Adrenal gland (tissue), 19 donors: ENCODE results near the gene FREM2. TPM values are rescaled to one million over a fixed set of nuclear protein-coding genes. Genes with fewer than 3 reads are reported as not detected.

Experiments
- DNase-seq, 7 donors: peaks; one replicate each; pipeline ENCODE4 v3.0.0-alpha.2; 2019 to 2020
- H3K27ac ChIP-seq, 5 donors: fragments of 200-600 bp; sonication (generic) in 4 of 5; 1 replicate in 3 of 5; 2 replicates in 2 of 5; pipeline versions ENCODE4 v1.5.1 to v1.8.0; 2016 to 2020; ENCODE audit warnings: mild to moderate bottlenecking in 1 of 5
- H3K27me3 ChIP-seq: fragments of 200-600 bp; 2 replicates; pipeline ENCODE4 v1.8.0; 2021
- H3K36me3 ChIP-seq, 2 donors: fragments of 200-600 bp; replicated peaks in 1 of 2; 1 replicate in 1 of 2; 2 replicates in 1 of 2; pipeline versions ENCODE4 v1.5.1 to v1.8.0; 2018 to 2022
- H3K4me1 ChIP-seq, 2 donors: fragments of 200-600 bp; replicated peaks in 1 of 2; 1 replicate in 1 of 2; 2 replicates in 1 of 2; pipeline versions ENCODE4 v1.5.1 to v1.8.0; 2018 to 2021
- H3K4me3 ChIP-seq, 4 donors: fragments of 200-600 bp; sonication (generic) in 3 of 4; one replicate each; pipeline ENCODE4 v1.5.1; 2016 to 2018
- H3K9me3 ChIP-seq, 3 donors: fragments of 200-600 bp; sonication (generic) in 1 of 3; replicated peaks in 1 of 3; 1 replicate in 2 of 3; 2 replicates in 1 of 3; pipeline versions ENCODE4 v1.5.1 to v1.8.0; 2016 to 2021
- POLR2A ChIP-seq, 2 donors: fragments of 450-650 bp; IDR thresholded peaks; one replicate each; pipeline ENCODE4 v1.6.1; 2017; ENCODE audit warnings: antibody characterized with exemption in 2 of 2, mild to moderate bottlenecking in 2 of 2, moderate library complexity in 1 of 2
- WGBS, 4 donors: extraction: QIAGEN DNeasy Blood & Tissue Kit in 2 of 4; methylation state at CpG; one replicate each; pipeline versions ENCODE4 v1.1.5 to v1.1.7; 2013 to 2017; 5-methylcytosine and 5-hydroxymethylcytosine counted together
- intact Hi-C, 2 donors: fragments of 100-400 bp; cut with DNase I; formaldehyde crosslinking; loops; one replicate each; pipeline versions ENCODE4 v1.14.1 to v1.15.0; 2022 to 2023
- long read RNA-seq, 10 donors: library from polyadenylated mRNA in 3 of 10; unstranded in 2 of 10; stranded (forward) in 1 of 10; transcript quantifications; one replicate each; pipeline ENCODE4 v2.0.0 and lab custom pipeline, GENCODE V29; 2021 to 2026
- polyA plus RNA-seq, 3 donors: library from polyadenylated mRNA; stranded (reverse); fragments of 200-250 nt in 2 of 3; fragments of 350-450 nt in 1 of 3; fragmentation: Illumina TruSeq in 1 of 3; extraction: RNeasy Lipid Tissue Mini Kit (QIAGEN cat#74804) in 1 of 3; gene quantifications; one replicate each; pipeline ENCODE4 v1.2.3, GENCODE V29; 2013 to 2014
- total RNA-seq, 9 donors: library from RNA; depleted of rRNA in 4 of 9; stranded (reverse); fragments of >200 nt in 4 of 9; fragments of 120-200 nt in 1 of 9; fragmentation: NEBNext Ultra II Directional in 1 of 9; extraction: Animal tissue kit (Norgen Biotek cat#: 25700) in 1 of 9; gene quantifications; one replicate each; pipeline versions ENCODE4 v1.1.0 to v1.2.4, GENCODE V29; 2013 to 2023
- TF ChIP-seq, protein P1 (sequence below), 6 experiments: fragments of 450-650 bp in 4 of 6; fragments of 200-600 bp in 2 of 6; sonication (generic) in 1 of 6; IDR thresholded peaks; 1 replicate in 5 of 6; 2 replicates in 1 of 6; pipeline versions ENCODE4 v1.5.1 to v1.8.0; 2016 to 2021; ENCODE audit warnings: antibody characterized with exemption in 6 of 6, mild to moderate bottlenecking in 2 of 6, moderate library complexity in 1 of 6
- donor health status: healthy with polysubstance abuse.
- donor health status: Bipolar disorder and iron deficiency.
- donor health status: DM: yes; HTN: yes; CAD: no.
- donor health status: DM: no; HTN: no; CAD: no.
- donor health status: DM: no; HTN: no; CAD: no.
- donor health status: DM: yes; HTN: yes; CAD: no.

Gene FREM2, protein sequence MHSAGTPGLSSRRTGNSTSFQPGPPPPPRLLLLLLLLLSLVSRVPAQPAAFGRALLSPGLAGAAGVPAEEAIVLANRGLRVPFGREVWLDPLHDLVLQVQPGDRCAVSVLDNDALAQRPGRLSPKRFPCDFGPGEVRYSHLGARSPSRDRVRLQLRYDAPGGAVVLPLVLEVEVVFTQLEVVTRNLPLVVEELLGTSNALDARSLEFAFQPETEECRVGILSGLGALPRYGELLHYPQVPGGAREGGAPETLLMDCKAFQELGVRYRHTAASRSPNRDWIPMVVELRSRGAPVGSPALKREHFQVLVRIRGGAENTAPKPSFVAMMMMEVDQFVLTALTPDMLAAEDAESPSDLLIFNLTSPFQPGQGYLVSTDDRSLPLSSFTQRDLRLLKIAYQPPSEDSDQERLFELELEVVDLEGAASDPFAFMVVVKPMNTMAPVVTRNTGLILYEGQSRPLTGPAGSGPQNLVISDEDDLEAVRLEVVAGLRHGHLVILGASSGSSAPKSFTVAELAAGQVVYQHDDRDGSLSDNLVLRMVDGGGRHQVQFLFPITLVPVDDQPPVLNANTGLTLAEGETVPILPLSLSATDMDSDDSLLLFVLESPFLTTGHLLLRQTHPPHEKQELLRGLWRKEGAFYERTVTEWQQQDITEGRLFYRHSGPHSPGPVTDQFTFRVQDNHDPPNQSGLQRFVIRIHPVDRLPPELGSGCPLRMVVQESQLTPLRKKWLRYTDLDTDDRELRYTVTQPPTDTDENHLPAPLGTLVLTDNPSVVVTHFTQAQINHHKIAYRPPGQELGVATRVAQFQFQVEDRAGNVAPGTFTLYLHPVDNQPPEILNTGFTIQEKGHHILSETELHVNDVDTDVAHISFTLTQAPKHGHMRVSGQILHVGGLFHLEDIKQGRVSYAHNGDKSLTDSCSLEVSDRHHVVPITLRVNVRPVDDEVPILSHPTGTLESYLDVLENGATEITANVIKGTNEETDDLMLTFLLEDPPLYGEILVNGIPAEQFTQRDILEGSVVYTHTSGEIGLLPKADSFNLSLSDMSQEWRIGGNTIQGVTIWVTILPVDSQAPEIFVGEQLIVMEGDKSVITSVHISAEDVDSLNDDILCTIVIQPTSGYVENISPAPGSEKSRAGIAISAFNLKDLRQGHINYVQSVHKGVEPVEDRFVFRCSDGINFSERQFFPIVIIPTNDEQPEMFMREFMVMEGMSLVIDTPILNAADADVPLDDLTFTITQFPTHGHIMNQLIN (N-terminal part only)
- total RNA-seq: 100 to 1,000 TPM in 1 of 9 donors, 1 to 10 TPM in 2, under 1 TPM in 6; 0.11 to 414 (median 0.65) TPM
- polyA plus RNA-seq: 1 to 10 TPM in 1 of 3 donors, under 1 TPM in 2; 0.10 to 2.0 (median 0.16) TPM
- long read RNA-seq, donor 1, full-length matches to known transcripts: 6 of 21 reads
- long read RNA-seq, donor 1, partial matches to known transcripts: 15 of 21 reads
- long read RNA-seq, donor 1, other reads (novel, unspliced or antisense): 0 of 21 reads
- long read RNA-seq, donor 2: 0 reads
- long read RNA-seq, donor 3, full-length matches to known transcripts: 1 of 18 reads
- long read RNA-seq, donor 3, partial matches to known transcripts: 17 of 18 reads
- long read RNA-seq, donor 3, other reads (novel, unspliced or antisense): 0 of 18 reads
- long read RNA-seq, donor 4: 0 reads
- long read RNA-seq, donor 5, partial matches to known transcripts: 0 of 1 reads
- long read RNA-seq, donor 5, other reads (novel, unspliced or antisense): 1 of 1 reads
- long read RNA-seq, donor 6: 0 reads
- long read RNA-seq, donor 7, full-length matches to known transcripts: 2 of 35 reads
- long read RNA-seq, donor 7, partial matches to known transcripts: 33 of 35 reads
- long read RNA-seq, donor 7, other reads (novel, unspliced or antisense): 0 of 35 reads
- long read RNA-seq, donor 8, full-length matches to known transcripts: 5 of 11 reads
- long read RNA-seq, donor 8, partial matches to known transcripts: 6 of 11 reads
- long read RNA-seq, donor 8, other reads (novel, unspliced or antisense): 0 of 11 reads
- long read RNA-seq, donor 9, full-length matches to known transcripts: 3 of 20 reads
- long read RNA-seq, donor 9, partial matches to known transcripts: 17 of 20 reads
- long read RNA-seq, donor 9, other reads (novel, unspliced or antisense): 0 of 20 reads
- long read RNA-seq, donor 10, full-length matches to known transcripts: 2 of 62 reads
- long read RNA-seq, donor 10, partial matches to known transcripts: 60 of 62 reads
- long read RNA-seq, donor 10, other reads (novel, unspliced or antisense): 0 of 62 reads

DNA sequence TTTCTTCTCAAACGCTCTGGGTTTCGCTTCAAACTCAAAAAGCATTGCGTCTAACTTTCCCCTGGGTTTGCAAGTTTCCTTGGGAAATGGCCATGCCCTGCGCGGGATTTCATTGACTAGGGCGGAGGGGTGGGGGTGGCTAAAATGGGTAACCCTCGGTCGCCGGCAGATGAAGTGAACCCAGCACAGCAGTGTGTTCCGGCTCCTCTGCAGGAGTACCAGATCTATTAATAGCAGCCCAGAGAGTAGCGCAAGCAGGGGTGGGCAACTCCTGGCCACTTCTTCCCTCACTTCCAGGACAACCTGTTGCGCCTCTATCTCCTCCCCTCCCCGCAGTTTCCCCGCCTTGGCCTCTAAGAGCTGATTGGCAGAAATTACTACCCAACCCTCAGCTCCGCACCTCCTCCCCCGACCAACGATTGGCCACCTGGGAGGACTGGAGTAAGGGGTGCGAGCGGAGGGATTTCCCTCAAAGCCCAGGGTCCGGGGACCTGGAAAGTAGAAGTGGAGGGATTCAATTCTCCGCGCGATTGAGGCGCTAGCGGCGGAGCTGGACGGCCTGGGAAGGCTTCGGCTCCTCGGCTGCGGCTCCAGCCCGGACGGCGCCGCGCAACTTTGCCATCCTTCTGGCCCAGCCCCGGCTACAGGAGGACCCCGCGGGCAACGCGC lies at the start of gene FREM2:
TSS of gene FREM2 (plus strand) at position 501 of the 669 bp plus-strand sequence. CDS start 268 bp downstream, outside the sequence.
- H3K36me3 ChIP-seq: no peaks in the 10 kb centered on the region
- H3K4me1 ChIP-seq: no peaks in the 10 kb centered on the region
- no peaks in the 10 kb centered on the region for H3K9me3 ChIP-seq
- peak within 1 kb of the TSS in 1 of 4 donors; percentile 44 for H3K4me3 ChIP-seq
- intact Hi-C loops: no loop called here
- peak in 3 of 7 donors; percentile 12 to 64 (median 37) for DNase-seq
- no peak for TF ChIP-seq POLR2A (IDR thresholded peaks at IDR 0.05)
- TF ChIP-seq, protein P1, sequence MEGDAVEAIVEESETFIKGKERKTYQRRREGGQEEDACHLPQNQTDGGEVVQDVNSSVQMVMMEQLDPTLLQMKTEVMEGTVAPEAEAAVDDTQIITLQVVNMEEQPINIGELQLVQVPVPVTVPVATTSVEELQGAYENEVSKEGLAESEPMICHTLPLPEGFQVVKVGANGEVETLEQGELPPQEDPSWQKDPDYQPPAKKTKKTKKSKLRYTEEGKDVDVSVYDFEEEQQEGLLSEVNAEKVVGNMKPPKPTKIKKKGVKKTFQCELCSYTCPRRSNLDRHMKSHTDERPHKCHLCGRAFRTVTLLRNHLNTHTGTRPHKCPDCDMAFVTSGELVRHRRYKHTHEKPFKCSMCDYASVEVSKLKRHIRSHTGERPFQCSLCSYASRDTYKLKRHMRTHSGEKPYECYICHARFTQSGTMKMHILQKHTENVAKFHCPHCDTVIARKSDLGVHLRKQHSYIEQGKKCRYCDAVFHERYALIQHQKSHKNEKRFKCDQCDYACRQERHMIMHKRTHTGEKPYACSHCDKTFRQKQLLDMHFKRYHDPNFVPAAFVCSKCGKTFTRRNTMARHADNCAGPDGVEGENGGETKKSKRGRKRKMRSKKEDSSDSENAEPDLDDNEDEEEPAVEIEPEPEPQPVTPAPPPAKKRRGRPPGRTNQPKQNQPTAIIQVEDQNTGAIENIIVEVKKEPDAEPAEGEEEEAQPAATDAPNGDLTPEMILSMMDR (IDR thresholded peaks at IDR 0.05): no peak
- no peak within 1 kb of the TSS for H3K27ac ChIP-seq
- 1 to 2% (median 1%) methylated on average over 17 to 40 of the region's 40 CpGs for WGBS, 4 donors
- H3K27me3 ChIP-seq: peaks cover 41% of the 10 kb centered on the region

DNA sequence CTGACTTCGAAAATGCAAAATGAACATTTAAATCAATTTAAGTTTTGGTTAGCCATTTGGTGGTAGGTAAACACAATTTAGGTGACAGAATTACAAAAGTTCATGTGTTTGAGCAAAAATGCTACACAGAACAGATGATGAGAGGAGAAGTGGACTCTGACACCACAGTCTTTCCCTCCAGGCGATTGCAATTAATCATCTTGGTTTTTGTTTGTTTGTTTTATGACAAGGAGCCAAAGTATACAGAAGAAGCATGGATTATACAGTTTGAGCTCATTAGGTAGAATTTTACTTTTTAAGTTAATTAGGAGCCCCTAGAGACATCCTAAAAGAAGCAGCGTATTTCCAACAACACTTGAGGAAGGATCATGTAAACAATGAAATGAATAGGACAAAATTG lies 49.3 kb upstream of the FREM2 start:
- Histone ChIP-seq H3K4me3 (no peak overlapping the region), H3K27ac (no peak overlapping the region), H3K36me3 (no peaks in the 10 kb centered on the region), H3K9me3 (no peaks in the 10 kb centered on the region), H3K4me1 (no peaks in the 10 kb centered on the region), H3K27me3 (no peaks in the 10 kb centered on the region)
- intact Hi-C loops: no loop called here
- WGBS, 4 donors: 75 to 84% (median 79%) methylated on average over 3 of the region's 3 CpGs
- TF ChIP-seq, protein P1 (IDR thresholded peaks at IDR 0.05): no peak
- no peak for TF ChIP-seq POLR2A (IDR thresholded peaks at IDR 0.05)
- no peak for DNase-seq
